ENCODE measurements around the gene RCHY1.

The RCHY1 gene

DNA sequence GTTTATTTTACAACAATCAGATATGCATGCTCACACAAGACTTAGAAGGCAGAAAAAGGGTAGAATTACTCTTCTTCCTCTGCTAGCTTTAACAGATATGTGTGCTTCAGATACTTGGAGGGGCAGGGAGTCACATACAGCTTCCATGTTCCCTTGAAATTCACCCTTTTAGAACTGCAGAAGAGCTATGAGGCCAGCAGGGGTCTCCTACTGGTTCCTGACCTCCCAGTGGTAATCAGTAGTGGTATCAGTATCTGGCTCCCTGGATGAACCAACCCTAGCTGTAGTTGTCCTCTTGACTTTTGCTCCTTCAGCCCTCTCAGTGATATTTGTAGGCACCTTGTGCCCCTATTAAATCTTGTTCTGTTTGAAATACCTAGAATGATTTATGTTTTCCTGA, 81.5 kb downstream of the RCHY1 start:
- DNase-seq (ENCODE audit: extremely low read depth in 1 of 2, low read depth in 1 of 2): no peak

DNA sequence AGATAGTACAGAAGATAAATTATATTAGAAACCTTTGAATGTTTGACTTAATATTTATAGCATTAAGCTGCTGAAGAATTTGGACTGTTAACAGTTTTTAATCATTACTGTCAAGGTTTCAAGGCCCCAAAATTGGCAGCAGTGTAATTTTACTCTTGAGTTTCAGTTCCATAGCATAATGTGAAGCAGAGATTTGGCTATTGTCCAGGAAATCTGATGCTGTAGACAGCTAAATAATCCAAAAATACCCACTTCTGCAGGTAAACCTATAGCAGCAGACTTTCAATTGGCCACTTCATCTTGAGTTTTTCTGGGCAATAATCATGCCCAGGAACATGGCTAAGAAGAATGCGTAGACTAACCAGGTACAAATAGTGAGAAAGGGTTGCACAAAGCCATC, 85.0 kb downstream of the RCHY1 start:
- no peak for DNase-seq (ENCODE audit: extremely low read depth in 1 of 2, low read depth in 1 of 2)
